A673 (cell line): ENCODE measurements around the gene ZNF664. TPM values are rescaled to one million over a fixed set of nuclear protein-coding genes. Genes with fewer than 3 reads are reported as not detected.

Source experiments
- BruUV-seq: library from RNA; stranded (reverse); fragments of 400-500 nt; replicated peaks from 2 replicates; lab custom pipeline; 2021; lab: Mats Ljungman, UMichigan
- CTCF ChIA-PET: fragments of 300-600 bp; sonication (Branson Sonifier 250); formaldehyde crosslinking; loops from one replicate; lab custom pipeline; 2022; ENCODE audit warnings: antibody characterized with exemption; lab: Charles Lee
- POLR2A ChIA-PET: fragments of 300-600 bp; sonication (Branson Sonifier 250); formaldehyde crosslinking; loops from one replicate; lab custom pipeline; 2022; ENCODE audit warnings: antibody characterized with exemption; ENCODE audit not compliant: low non-redundant PET; lab: Charles Lee
- DNase-seq: peaks from one replicate; pipeline ENCODE4 v3.0.0-alpha.2; 2015; ENCODE audit warnings: low spot score
- H3K27ac ChIP-seq: fragments of 200-600 bp; sonication (generic); 2 replicates; pipeline ENCODE4 v1.5.1; 2016; ENCODE audit warnings: mixed run types, low read depth, mild to moderate bottlenecking, mixed read lengths, antibody characterized with exemption, low read length; ENCODE audit not compliant: poor library complexity, severe bottlenecking
- H3K27me3 ChIP-seq: fragments of 200-600 bp; sonication (generic); replicated peaks from 2 replicates; pipeline ENCODE4 v1.6.1; 2017; ENCODE audit warnings: mixed run types, low read depth, mild to moderate bottlenecking, mixed read lengths, antibody characterized with exemption, low read length; ENCODE audit not compliant: insufficient read depth, poor library complexity
- H3K36me3 ChIP-seq: fragments of 200-600 bp; sonication (generic); 2 replicates; pipeline ENCODE4 v1.6.1; 2016; ENCODE audit warnings: mixed run types, mild to moderate bottlenecking, mixed read lengths, antibody characterized with exemption, low read length; ENCODE audit not compliant: insufficient read depth, poor library complexity, severe bottlenecking
- H3K4me1 ChIP-seq: fragments of 200-600 bp; sonication (generic); 2 replicates; pipeline ENCODE4 v1.6.1; 2017; ENCODE audit warnings: mixed run types, mild to moderate bottlenecking, mixed read lengths, antibody characterized with exemption, low read length; ENCODE audit not compliant: insufficient read depth, poor library complexity, severe bottlenecking
- H3K4me3 ChIP-seq: fragments of 200-600 bp; sonication (generic); 2 replicates; pipeline ENCODE4 v1.5.1; 2016; ENCODE audit warnings: low read depth, mixed run types, mild to moderate bottlenecking, mixed read lengths, low read length; ENCODE audit not compliant: poor library complexity, severe bottlenecking
- H3K9me3 ChIP-seq: fragments of 200-600 bp; sonication (generic); 2 replicates; pipeline ENCODE4 v1.6.1; 2016; ENCODE audit warnings: mixed run types, low read depth, mild to moderate bottlenecking, mixed read lengths, antibody characterized with exemption, low read length; ENCODE audit not compliant: poor library complexity, severe bottlenecking
- CTCF ChIP-seq: fragments of 300-800, 200-600 bp; sonication (generic); conservative IDR thresholded peaks from 2 replicates; pipeline ENCODE4 v1.5.1; 2017; ENCODE audit warnings: low read depth, mild to moderate bottlenecking, antibody characterized with exemption, low read length, moderate library complexity, mixed read lengths
- EZH2 ChIP-seq: fragments of 200-600 bp; sonication (generic); IDR thresholded peaks from 2 replicates; pipeline ENCODE4 v1.6.1; 2017; ENCODE audit warnings: borderline replicate concordance, low read depth, mild to moderate bottlenecking, mixed read lengths, antibody characterized with exemption, low read length; ENCODE audit not compliant: poor library complexity, severe bottlenecking
- intact Hi-C: fragments of 100-400 bp; cut with micrococcal nuclease; formaldehyde crosslinking; loops from one replicate; pipeline ENCODE4 v1.10.0; 2022; ENCODE audit not compliant: unreplicated experiment
- total RNA-seq: library from RNA; stranded (reverse); gene quantifications from 2 replicates; pipeline ENCODE4 v1.2.3, GENCODE V29; 2021

The ZNF664 gene
- total RNA-seq, 1 experiment from 2014 or later: 135 TPM

GRCh38 chr12:123936956-123937706, 35.9 kb upstream of the ZNF664 start:
- ChIA-PET POLR2A (no interaction called here), CTCF (no interaction called here)
- Histone ChIP-seq H3K27ac (no peak overlapping the region), H3K36me3 (no peaks in the 10 kb centered on the region), H3K4me1 (no peaks in the 10 kb centered on the region), H3K9me3 (no peaks in the 10 kb centered on the region), H3K27me3 (no peaks in the 10 kb centered on the region), H3K4me3 (no peak overlapping the region)
- DNase-seq: no peak
- TF ChIP-seq CTCF: no peak
- TF ChIP-seq EZH2: no peak
- intact Hi-C loops: no loop called here
- no TSS peak for BruUV-seq

GRCh38 chr12:123937707-123938591, 35.1 kb upstream of the ZNF664 start:
- CTCF ChIA-PET: interaction anchor here (1.1 kb wide), 1 partner anchor 32 kb away, joined by 3 read pairs; no protein-coding TSS in a partner anchor
- no peak overlapping the region for H3K4me3 ChIP-seq
- no peaks in the 10 kb centered on the region for H3K4me1 ChIP-seq
- TF ChIP-seq EZH2 (no peak), CTCF (no peak)
- no peak for DNase-seq
- POLR2A ChIA-PET: no interaction called here
- no TSS peak for BruUV-seq
- H3K9me3 ChIP-seq: no peaks in the 10 kb centered on the region
- intact Hi-C loops: no loop called here
- no peaks in the 10 kb centered on the region for H3K27me3 ChIP-seq
- H3K36me3 ChIP-seq: no peaks in the 10 kb centered on the region
- no peak overlapping the region for H3K27ac ChIP-seq

- POLR2A ChIA-PET: no interaction called here
- no peak overlapping the region for H3K4me3 ChIP-seq
- H3K9me3 ChIP-seq: no peaks in the 10 kb centered on the region
- H3K27me3 ChIP-seq: no peaks in the 10 kb centered on the region
- CTCF ChIA-PET: interaction anchor here (1.1 kb wide), 1 partner anchor 33 kb away, joined by 3 read pairs; no protein-coding TSS in a partner anchor
- H3K4me1 ChIP-seq: no peaks in the 10 kb centered on the region
- intact Hi-C loops: no loop called here
- BruUV-seq: no TSS peak
- TF ChIP-seq CTCF (peak; percentile 54), EZH2 (no peak)
- H3K27ac ChIP-seq: no peak overlapping the region
- DNase-seq: no peak
- no peaks in the 10 kb centered on the region for H3K36me3 ChIP-seq
Observed at GRCh38 chr12:123938679-123939480, 34.1 kb upstream of the ZNF664 start.
